GM03348 (cell line): Measurements from ENCODE around the gene CYTH1.
"Not testable (repeated sequence)": the region's sequence is repeated elsewhere in the genome, so short reads cannot be mapped to it uniquely, and the experiment has no call there.

Experiments used
- DNase-seq: peaks from one replicate; pipeline ENCODE4 v3.0.0; 2012; ENCODE audit warnings: low spot score

Gene CYTH1

DNA sequence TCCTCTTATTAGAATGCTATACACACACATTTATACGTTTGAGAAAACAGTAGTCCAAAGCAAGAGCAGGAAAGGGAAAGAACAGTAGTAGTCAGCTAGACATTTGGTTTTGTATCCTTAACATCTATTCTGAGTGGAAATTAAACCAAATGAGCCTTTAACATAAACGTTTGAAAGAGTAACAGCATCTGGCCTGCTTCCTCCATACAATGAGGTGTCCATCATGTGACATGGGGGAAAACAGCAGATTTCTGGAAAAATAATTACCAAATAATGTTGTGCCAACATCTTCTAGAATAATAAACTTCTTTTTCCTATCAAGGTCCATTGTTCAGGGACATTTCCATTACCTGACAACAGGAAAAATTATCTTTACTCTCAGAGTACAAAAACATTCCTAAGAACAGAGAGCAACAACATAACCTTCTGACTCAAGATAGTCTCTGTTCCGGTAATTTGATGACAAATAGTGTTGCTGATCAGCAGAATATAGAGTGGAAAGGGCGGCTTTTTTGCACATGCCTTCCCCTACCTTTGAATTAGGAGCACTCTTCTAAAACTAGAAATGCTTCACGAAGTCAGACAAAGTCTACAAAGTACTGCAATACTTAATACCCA lies 20.2 kb downstream of the CYTH1 start:
- DNase-seq, result no peak

DNA sequence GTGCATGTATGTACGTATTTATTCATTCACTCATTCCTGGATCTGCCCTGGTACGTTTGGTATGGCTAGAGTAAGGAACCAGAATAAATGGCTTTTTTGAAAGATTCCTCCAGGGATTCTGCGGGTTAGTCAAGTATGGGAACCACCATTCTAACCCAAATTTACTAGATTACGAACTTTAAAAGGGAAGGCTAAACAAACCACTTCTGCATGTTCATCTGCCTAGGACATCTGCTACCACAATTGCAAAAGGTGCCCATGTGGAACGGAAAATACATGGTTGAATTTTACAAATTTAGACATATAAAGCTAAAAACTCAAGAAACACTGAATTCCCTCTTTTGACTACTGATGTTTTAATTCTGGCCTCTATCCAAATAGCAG lies 22.1 kb downstream of the CYTH1 start:
- no peak for DNase-seq

DNA sequence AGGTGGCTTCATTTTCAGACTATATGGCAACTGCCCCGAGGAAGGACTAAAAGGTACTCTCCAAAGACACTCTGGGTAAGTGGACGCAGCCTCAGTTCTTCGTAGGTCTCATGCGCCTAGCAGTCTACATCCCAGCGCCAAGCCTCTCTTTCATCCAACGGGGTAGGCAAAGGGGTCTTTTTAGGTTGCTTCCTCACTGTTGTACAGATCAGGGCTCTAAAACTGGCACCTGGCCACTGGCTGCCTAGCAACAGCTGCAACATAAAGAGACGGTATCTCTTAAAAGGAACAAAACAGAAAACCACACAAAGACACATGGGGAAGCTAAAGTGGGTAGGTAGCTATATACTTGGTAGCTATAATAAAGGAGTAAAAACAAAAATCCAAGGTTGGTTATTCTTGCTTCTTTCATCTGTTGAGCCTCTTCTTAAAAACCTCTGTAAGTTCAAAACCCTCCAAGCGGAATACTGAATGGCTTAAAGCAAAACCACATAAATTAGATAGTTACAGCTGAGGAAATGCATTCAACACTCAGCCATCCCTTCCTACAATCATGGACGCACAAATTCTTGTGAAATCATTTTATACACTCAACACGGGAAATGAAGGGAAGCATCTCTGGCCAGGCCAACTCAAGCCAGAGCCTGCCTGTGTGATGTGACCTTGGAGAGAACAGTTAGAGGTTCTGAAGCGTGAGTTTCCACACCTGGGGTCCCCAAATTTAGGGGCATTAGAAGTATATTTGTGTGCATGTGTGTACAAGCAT lies 22.7 kb downstream of the CYTH1 start:
- DNase-seq, result no peak

DNA sequence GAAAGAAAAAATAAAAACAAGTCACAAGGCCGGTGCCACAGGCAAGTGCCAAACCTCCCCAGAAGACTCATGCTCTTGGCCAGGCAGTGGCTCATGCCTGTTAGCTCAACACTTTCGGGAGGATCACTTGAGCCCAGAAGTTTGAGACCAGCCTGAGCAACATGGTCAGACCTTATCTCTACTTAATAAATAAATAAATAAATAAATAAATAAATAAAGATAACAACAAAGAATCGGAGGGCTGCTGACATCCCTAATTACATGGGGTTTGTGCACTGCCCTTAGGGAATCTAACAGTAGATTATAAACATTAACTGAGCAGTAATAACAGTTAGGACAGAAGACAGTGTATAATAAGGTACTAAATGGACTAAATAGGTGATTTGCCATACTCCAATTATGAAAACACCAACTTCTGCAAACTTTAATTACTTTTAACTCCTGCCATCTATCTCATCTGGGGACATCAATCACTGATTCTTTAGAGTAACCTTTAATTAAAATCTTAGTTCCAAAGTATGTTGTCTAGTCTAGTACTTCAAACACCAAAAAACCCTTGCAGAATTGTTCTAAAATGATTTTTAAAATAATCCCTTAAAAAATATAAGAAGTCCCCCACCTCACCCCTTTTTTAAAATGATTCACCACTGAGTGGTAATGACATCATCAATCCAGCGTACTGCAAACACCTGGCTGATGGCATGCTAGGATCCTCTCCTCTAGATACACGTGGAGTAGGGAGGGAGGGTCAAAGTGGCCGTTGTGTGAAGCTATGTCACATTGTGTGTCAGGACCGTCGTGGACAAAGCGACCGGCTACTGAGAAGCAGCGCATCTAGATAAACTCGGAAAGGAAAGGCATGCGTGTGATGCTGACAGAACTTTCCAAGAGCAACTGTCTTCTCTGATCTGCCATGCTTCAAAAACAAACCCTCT lies 28.5 kb downstream of the CYTH1 start:
- DNase-seq, result no peak

DNA sequence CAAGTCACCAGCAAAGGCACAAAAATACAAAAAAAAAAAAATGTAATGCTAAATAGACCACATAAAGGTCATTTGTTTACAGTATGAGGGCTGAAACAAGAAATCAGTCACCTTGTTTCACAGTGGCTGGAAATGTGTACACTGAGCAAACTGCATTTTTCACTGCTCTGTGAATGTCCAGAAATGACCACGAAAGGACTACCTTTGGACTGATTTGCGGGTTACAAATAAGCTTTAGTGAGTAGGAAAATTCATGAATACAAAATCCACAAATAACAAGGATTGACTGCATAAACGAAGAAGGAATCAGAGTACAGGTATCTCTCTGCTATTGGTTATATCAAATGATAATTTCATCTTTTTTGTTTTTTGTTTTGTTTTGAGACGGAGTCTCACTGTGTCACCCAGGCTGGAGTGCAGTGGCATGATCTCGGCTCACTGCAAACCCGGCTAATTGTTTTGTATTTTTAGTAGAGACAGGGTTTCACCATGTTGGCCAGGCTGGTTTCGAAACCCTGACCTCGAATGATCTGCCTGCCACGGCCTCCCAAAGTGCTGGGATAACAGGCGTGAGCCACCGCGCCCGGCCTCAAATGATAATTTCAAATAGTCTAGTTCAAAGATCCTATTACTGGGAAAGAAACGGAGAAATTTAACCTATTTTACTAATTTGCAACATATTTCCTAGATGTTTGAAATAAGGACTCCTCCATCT lies 30.5 kb downstream of the CYTH1 start:
- no peak for DNase-seq

DNA sequence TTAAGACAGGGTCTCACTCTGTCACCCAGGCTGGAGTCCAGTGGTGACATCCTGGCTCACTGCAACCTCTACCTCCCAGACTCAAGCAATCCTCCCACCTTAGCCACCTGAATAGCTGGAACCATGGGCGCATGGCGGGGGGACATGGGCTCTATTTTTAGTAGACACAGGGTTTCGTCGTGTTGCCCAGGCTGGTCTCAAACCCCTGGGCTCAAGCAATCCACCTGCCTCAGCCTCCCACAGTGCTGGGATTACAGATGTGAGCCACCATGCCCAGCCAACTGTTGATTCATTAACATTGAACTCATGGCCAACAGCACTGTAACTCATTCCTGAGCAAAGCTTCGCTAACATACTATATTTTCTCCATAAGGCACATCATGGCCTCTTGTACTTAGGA lies 31.1 kb downstream of the CYTH1 start:
- DNase-seq, result not testable (repeated sequence)

DNA sequence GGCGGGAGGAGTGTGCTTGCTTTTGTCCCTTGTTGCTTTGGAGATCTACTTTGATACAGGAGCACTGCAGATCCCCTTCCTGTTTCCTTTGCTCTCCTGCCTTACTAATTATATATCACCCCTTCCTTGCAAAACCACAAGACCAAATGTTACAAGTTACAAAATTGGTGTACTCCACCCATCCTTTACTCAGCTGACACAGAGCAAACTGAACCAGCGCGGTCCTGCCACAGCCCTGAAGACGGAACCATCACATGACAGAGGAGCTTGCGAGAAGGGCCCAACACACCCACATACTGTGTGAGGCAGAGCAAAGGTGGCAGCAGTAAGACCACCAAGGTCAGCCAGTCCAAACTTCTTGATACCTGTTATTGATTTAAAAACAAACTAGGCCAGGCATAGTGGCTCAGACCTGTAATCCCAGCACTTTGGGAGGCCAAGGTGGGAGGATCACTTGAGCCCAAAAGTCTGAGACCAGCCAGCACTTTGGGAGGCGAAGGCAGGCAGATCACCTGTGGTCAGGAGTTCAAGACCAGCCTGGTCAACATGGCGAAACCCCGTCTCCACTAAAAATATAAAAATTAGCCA lies 33.2 kb downstream of the CYTH1 start:
- peak; percentile 54 for DNase-seq

DNA sequence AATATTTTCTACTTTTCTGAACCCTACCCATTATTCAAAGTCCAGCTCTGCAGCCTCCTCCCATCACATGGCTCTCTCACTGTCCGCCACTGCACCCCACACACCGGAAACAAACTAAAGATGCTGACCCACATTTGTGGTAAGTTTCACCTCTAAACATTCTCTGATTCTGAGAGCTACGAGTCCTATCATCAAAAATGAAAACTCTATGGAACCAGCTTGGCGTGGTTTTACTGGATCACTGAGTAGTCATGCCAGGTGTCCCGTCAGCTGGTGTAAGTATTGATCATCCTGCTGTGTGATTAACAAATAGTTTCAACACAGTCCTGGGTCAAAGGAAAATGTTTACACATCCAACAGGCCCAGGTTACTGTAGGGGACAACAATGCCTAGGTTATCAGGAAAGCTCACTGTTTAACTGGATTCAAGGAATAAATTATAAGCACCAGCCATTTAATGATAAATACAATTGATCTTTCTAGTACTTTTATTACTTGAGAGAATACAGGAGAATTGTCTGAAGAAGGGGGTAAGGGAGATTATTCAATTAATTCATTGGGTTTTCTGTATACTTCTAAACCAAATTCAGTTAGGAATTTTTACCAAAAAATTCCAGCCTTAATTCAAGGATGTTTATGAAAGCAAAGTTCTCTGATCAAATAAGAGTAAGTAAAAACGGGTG lies 33.9 kb downstream of the CYTH1 start:
- DNase-seq, result no peak

DNA sequence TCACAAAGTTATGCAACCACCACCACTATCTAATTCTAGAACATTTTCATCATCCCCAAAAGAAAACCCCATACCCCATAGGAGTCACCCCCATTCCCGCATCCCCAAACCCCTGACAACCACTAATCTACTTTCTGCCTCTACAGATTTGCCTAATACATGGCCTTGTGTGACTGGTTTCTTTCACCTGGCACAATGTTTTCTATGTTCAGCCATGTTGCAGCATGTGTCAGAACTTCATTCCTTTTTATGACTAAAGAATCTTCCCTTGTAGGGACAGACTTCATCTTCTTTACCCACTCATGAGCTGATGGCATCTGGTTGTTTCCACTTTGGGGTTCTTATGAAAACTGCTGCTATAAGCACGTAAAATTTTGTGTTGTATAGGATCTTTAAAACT lies 34.6 kb downstream of the CYTH1 start:
- no peak for DNase-seq

DNA sequence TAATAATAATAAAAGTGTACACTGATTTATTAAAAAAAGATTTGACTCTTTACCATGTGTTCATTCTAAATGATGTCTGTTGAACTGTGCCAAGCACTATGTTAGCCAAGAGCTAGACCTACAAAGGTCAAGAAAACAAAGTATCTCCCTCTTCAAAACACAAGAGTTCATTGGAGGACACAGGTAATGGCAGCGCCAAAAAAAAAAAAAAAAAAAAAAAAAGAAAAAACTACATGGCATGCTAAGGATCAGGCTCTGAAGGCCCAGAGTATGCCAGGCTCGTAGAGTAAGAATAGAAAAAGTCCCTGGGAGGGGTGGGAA lies 35.2 kb downstream of the CYTH1 start:
- DNase-seq, result no peak

DNA sequence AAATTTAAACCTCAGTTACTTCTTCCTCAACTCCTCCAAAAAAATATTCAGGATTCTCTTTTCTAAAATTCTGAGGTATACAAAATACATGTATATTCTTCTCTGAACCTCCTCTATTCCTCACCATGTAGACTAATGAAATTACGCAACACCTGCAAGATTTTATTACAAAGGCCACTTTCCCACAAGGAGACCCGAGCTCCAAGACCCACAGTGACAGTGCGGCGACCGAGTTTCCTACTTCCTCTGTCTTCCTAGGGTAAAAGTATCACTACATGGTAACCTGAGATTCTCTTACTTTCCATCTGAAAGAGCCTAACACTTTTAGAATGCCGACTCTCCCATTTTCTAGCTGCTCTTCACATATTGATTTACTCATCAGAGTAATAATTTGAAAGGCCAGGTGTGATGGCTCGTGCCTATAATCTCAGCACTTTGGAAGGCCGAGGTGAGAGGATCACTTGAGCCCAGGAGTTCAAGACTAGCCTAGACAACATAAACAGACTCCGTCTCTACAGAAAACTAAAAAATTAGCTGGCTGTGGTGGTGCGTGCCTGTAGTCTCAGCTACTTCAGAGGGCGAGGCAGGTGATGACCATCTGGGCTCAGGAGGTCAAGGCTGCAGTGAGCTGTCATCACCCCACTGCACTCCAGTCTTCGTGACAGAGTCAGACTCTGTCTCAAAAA lies 35.7 kb downstream of the CYTH1 start:
- DNase-seq, result no peak

DNA sequence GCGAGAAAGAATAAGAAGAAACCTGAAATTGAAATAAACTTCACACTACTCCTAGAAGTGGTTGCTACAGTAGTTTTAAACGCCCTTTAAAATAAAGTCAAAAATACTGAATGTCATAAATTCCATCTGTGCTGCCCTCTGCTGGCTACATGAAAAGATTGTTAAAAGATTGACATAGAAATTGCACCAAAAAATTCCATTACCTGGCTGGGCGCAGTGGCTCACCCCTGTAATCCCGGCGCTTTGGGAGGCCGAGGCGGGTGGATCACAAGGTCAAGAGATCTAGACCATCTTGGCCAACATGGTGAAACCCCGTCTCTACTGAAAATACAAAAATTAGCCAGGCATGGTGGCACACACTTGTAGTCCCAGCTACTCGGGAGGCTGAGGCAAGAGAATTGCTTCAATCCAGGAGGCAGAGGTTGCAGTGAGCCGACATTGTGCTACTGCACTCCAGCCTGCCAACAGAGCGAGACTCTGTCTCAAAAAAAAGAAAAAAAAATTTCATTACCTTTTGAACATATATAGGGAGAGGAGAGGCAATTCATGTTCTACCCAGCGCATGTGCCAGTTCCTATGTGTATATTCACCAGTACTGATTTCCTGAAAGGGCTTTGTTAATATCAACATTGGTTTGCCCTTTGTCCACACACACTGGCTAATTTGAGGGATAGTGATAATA lies 36.5 kb downstream of the CYTH1 start:
- peak; percentile 45 for DNase-seq

DNA sequence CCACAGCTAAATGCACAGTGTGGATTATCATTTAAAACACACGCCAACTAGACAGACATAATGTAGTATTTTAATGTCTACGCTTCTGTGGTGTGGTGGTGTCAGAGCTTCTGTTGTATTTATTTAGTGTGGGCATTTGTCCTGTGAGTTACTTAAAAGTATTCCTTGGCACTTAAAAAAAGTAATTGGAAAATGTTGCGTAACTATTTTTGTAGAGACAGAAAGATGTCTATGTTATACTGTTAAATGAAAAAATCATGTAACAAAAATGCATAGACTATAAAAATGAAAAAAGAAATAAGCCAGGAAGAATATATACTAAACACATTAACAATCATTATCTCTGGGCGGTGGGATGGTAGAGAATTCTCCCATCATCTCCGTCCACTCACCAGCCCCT lies 39.2 kb downstream of the CYTH1 start:
- DNase-seq, result no peak

DNA sequence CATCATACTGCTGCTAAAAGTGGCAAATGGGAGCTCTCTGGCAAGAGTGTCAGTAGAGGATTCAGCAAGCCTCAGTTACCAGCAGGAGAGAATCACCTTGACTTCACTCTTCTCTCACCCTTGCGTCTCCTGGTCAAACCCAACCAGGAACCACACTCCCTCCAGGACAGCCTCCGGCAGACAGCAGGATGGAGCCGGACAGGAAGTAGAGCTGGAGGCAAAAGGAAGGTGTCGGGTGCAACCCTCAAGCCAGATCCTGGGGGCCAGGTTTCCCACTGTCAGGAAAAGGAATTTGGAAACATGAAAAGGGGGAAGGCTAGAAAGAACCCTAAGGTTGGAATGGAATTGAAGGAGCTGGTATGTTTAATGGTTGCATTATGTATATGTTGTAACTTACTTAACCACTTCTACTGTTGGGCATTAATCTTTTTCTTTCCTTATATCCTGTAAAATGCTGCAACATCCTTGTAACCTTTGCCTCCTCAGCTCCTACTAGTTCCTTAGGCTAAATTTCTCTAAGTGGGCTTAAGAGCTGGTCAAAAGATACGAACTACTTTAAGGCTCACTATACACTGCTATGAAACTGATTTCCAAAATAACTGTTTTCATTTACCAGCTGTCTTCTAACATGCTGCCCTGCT lies 40.3 kb downstream of the CYTH1 start:
- DNase-seq, result no peak

DNA sequence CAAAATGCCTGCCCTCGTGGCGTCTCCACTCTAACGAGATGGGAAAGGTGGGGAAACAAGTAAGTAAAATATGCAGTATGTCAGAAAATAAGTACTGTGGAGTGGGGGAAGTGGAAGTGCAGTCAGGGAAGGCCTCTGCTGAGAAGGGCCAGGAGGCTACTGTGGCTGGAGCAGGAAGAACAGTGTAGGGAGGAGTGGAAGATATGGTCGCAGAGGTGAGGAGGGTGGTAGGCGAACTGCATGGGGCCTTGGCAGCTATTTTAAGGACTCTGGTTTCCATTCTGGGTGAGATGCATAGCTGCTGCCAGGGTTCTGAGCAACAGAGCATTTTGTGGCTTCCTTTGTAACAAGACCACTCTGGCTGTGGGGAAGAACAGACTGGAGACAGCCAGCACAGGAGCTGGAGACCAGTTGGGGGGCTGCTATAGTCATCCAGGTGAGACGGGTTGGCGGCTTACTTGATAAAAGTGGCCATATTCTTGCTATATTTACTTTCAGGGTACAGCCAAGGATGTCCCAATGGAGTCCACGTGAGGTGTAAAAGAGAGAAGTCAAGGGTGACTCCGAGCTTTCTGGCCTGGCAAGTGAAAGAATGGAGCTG lies 42.6 kb downstream of the CYTH1 start:
- DNase-seq, result no peak

DNA sequence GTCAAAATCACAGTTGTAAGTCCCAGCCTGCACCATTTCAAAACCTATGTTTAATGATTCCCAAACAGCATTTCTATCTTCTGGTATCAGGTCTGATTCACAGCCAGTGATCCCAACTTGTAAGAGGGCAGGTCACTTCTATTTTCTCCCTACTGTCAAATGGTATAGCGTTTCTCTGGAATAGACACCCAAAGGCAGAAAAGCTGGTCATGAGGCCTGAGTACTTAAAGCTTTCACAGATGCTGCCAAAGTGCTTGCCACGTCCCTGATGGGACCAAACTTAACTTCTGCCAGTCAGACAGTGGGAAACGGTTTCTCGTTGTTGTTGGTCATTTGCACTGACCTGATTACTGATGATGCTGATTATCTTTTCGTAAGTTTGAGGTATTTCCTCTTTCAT lies 43.4 kb downstream of the CYTH1 start:
- DNase-seq, result no peak

DNA sequence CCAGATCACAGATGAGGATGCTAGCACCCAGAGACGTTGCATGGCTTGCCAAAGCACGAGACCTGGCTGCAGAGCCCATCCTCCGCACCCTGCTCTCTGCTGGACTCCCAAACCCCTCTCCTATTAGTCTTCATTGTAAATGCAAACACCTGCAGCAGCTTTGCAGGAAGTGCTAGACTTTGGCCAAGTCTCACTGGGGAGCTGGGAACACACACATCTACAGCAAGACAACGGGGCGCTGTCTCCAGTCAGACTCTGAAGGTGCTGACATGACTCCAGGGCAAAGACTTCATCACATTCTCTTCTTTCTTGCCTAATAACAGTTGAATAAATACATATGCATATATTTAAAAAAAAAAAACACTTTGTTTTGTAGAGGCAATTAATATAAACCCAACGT lies 43.8 kb downstream of the CYTH1 start:
- DNase-seq, result no peak

DNA sequence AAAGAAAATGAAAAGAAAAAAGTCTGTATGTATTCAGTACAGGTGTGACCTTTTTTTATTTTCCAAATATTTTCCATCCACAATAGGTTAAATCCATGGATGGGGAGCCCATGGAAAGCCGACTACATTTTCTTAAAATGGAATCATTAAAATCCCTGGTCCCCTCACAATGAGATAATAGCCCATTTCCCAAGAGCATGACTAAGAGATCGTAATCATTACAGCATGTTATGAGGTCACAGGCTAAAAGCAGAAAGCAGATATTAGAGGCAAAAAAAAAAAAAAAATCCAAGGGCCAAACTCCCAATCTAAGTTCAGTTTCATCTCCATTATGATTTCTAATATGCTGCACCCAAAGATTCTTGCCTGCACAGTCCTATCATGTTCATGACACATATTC lies 44.7 kb downstream of the CYTH1 start:
- DNase-seq, result peak; percentile 66

DNA sequence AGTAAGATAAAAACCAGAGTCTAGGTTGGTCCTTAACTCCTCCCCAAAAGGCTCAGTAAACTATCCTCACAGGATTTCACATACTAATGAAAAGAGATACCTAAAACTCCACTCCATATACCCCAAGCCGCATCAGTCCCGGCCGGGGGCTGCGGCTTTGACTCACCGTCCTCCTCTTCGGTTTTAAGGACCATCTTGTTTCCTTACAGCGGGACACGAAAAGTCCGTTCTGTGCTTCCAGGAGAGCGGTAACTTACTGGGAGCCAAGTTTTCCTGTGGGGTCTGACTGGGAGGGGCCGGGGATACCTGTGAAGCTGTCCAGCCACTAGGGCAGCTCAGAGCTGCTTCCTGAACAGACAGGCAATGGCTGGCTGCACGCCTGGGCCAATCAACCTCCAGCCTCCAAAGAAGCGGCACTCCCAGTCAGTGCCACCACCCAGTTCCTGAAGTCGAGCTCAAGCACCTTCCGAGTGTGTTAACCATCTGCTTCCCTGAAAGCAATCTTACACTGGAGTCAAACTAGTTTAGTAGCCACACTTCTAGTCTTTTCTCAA lies 45.5 kb downstream of the CYTH1 start:
- DNase-seq, result no peak
